ENCODE results near the gene NUDT3.
"Not testable (repeated sequence)": the region's sequence is repeated elsewhere in the genome, so short reads cannot be mapped to it uniquely, and the experiment has no call there.

The NUDT3 gene

DNA sequence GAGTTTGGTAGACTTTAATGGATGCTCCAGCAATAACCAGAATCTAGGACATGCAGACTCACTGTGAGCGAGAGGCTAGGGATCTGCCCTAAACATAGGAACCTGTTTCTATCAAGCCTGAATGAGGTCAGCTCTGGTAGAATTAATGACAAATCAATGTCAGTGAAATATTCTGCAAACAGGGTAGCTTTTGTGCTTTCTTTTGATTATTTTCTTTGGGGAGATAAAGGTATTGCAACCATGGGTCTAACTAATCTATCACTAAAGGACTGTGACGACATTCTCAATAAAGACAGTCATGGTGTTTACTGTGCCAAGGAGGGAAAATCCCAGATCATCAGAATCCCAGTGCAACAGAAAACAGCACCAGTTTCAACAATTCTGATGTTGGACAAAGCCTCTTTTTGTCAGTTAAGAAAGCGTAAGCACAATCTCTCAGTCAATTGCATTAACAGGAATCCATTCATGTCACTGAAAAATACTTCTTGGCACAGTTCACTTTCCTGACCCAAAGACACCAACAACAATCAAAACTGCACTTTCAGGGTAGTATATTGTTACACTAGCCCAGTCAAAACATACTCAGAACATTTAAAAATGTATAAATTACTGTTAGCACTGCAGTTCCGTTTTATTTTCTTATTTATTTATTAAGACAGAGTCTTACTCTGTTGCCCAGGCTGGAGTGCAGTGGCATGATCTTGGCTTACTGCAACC, 106.9 kb downstream of the NUDT3 start:
- DNase-seq (ENCODE audit: low spot score) = no peak

DNA sequence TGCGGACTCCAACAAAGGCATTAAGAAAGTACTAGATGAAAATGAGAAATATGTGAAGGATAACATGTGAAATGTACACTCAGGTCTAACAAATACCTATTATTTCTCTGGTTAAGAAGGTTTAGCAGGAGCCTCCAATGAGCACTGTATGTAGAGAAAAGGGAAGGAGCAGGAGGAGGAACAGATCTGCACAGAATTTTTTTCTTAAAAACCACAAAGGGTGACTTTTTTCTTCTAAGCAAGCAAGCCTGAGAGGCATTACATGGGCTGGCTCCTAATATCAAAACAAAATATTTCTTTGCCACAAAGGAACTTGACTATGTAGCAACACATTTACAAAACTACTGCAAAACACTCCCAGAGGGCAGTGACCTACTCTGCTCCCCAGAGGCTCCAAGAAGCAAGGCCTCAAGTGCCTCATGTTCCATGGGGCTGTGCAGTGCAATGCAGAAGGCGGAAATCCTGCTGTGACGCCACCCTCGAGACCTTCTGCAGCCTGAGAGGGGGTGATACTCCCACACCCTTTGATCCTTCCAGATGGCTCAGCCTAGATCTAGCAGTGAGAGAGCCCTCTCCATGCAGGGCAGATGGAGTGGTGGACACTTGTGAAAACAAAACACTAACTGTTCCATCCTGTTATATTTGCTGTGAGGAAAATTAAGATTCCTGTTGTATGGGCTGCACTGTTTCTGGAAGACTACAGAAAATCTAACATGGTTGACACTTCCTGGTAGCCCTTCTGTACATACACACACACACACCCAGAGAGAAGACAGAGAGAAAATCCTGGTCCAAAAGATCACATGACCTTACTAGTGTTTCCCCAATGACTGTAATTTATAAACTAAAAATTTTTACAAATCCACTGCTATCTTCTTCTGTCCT, 107.7 kb downstream of the NUDT3 start:
- no peak for DNase-seq (ENCODE audit: low spot score)

DNA sequence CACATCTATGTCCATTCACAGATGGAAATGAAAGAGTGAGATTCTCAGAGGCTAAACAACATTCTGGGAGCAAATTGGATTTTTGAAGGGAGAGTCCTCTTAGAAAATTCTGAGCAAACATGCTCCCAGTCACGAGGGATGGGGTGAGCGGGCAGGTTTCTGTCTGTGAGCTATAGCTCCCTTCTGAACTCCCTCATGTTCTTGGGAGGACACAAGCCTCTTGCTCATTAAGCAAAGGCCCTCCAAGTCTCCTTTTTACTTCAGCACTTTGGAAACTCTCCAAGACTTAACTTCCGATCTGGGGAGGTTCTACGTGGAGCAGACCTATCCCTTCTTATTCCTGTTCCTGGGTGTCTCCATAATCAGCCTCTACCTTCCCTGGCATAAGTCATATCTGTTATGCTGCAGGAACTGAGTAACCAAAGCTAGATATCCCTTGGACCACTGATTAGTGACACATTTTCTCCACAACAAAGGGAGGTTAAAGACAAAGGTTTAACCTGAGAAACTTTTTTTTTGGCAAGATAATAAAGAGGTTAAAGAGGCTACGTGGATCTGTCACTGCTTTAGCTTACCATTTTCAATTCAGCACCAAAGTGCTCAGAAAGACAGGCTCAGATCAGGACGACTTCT, 110.7 kb downstream of the NUDT3 start:
- DNase-seq (ENCODE audit: low spot score) = no peak

DNA sequence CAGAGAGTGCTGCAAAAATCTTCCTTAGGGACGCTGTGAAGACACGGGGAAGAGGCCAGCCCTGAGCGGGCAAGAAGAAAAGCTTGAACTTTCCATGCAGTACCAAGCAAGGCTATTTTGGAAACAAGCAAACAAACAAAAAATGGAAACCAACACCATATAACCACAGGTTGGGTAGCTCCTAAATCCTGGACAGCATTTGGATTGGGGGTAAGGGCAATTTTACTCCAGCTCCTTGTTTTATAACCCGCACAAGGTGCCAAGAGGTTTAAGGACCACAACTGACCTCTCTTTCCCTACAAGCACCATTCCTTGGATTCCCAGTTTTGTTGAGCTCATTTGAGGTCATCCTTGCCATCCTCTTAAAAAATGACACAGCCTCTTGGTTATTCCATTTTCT, 112.3 kb downstream of the NUDT3 start:
- no peak for DNase-seq (ENCODE audit: low spot score)

DNA sequence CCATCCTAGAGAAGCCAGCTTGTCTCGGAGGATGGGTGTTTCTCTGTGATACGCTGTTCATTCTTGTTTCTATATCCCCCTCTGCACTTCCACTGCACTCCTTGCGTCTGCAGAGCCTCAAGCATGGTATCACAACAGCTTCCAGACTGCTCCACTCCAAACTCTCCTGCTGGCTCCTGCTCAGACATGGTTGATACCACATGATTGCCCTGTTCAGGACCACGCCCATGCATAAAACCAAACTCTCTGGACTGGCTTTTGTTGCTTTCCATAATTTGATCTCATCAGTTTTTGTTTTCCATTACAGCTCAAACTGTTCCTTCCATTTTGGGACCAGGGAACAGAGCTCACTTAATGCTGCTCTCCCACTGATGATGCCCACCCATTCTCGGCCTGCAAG, 113.6 kb downstream of the NUDT3 start:
- DNase-seq (ENCODE audit: low spot score) = no peak

DNA sequence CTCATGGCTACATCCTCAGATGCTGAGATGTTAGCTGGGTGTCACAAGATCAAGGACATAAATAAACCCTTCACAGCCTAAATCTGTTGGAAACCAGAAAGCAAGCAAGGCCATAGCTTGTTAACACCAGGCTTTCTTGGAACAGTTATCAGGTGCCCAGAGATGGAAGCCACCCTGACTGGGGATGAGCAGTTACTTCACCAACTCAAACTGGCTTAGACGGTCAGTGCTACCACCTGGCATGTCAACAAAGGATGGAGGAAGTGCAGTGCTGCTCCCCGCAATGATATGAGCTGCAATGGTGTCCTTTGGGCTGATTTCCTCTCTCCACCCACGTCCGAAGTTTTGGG, 114.7 kb downstream of the NUDT3 start:
- DNase-seq (ENCODE audit: low spot score) = no peak

DNA sequence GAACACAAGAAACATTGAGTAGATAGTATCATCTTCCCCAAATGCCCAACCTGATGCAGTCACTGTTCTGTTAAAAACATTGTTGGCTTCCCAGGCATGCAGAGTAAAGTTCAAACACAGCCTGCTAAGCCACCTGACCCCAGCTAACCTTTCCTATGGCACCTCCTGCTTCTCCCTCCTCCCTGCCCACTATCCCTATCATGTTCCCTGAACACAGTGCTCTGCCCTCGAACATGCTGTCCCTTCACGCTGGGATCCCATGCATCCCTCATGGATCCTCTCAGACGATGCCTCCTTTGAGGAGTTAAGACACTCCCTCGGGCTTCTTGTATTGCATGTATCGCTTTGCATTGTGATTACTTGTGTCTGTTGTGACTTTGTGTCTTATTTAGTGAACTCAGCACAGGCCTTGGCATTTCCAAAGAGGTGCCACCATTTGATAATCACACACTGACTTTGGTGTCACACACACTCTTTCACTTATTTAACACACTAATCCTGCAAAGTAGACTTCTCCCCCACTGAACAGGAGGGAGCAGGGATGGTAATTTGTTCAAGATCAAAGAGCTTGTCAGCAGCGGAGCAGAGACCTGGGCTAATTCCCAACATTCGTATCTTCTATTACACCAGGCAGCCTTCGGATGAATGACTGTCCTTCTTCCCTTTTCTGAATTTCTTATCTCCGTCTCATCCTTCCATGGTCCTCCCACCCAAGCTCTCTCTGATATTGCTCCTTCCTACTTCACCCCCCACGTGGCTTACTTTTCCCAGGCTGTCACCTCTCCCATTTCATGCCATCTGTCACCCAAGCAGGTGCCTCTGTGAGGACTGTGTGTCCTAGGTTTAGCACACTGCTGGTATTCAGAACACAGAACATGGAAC, 115.3 kb downstream of the NUDT3 start:
- DNase-seq (ENCODE audit: low spot score) = no peak

DNA sequence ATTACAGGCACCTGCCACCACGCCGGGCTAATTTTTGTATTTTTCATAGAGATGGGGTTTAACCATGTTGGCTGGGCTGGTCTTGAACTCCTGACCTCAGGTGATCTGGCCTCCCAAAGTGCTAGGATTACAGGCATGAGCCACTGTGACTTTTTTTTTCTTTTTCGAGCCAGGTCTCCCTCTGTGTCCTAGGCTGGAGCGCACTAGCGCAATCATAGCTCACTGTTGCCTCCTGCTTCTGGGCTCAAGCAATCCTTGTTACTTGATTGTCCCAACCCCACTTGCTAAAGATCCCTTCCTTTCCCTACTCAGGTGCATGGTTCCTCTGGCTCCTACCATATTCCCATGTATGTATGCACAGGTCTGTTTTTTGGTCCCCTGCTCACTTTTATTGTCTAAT, 116.3 kb downstream of the NUDT3 start:
- DNase-seq (ENCODE audit: low spot score) = no peak

DNA sequence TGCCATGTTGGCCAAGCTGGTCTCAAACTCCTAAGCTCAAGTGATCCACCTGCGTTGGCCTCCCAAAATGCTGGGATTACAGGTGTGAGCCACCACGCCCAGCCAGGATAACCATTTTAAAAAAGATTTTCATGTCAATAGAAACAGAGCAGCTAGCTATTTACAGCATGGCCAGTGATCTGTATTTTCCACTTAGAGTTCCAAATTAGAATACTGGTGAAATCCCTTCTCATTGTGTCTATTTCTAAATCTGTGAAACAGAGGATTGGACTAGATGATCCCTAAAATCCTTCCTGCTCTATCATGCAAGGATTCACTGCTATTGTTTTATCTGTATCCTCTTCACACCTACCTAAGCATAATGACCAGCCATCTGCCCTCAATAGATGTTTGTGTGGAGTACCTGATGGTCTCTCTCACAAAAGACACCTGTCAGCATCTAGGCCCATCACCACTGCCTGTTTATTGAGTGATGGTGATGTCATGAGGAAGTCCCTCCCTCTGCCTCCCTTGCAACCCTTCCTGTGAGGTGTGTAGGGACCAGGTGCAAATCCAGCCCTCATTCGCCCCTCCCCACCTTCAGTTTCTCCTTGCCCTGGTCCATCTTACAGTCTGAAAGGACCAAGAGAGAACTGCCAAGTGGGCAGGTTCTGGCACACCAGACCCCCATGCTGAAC, 117.2 kb downstream of the NUDT3 start:
- no peak for DNase-seq (ENCODE audit: low spot score)

DNA sequence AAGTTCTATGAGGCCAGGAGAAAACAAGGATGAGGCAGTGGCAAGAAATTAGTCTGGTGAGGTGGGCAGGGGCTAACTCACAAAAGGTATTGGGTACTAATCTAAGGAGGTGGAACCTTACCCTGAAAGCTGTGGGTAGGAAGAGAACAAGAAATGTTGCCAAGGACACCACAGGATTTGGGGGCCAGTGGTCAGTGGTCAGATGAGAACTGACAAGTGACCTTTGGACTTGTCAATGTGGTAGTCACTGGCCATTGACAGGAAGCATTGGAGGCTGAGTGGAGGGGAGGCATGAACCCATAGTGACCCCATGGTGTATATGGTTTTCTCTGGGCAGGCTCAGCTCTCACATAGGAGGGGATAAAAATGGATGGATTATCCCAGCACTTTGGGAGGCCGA, 118.3 kb downstream of the NUDT3 start:
- DNase-seq (ENCODE audit: low spot score) = no peak

DNA sequence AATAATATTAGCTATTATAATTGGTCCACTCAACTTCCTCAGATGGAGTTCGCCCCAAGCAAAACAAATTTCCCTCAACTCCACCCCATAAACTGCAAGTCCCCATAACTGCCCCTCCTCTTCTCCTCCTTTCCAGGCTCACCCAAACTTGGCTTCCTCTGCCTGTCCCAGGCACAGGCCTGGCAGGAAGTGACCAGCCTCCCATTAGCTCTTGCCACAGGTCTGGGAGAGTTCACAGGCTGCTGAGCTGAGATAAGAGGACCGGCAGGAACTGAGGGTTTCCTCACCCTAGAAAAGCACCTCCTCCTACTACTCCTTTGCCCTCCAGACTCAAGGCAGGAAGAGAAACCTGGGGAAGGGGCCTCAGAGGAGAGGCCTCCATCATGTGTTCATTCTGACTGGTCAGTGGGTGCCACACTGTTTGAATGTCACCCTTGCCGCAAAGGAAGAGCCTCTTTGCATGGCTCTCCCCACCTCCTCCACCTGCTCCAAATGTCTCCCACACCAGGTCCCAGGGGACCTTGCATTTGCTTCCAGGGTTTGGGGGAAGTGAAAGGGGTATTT, 119.1 kb downstream of the NUDT3 start:
- DNase-seq (ENCODE audit: low spot score) = no peak

DNA sequence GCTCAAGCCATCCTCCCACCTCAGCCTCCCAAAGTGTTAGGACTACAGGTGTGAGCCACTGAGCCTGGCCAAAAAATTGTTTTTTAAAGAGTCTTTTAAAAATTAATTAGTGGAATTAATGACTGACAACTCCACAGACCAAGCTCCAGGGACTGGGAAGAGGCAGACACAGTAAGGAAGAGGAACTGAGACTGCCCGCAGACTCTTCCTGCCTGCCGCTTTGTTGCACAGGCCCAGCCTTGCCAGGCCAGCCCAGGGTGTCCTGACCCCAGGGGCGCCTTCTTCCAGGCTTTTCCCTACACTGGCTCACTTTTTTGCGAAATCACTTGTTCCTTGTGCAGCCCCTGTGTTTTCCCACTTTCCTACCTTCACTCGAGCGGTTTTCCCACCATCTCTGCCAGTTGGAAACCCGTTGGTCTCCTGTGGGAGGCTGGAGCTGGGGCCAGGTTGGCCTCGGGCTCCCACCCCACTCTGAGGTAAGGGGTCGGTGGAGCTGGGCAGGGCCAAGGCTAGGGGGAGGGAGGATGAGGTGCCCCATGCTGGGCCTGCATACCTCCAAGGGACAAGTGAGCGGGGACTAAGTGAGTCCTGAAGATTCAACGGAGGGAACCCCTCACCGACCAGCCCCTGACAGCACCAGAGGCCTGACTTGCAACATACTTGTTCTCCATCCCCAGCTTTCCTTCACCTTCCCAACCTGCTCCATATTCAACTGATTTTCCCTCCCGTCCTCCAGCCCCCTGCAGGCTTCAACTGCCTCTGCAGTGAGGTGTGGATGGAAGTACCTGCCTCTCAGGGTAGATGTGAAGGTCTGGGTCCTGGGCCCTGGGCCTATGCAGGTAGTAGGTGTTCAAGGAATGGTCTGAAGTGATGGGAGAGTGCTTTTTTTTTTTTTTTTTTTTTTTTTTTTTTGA, 120.2 kb downstream of the NUDT3 start:
- DNase-seq (ENCODE audit: low spot score) = no peak

DNA sequence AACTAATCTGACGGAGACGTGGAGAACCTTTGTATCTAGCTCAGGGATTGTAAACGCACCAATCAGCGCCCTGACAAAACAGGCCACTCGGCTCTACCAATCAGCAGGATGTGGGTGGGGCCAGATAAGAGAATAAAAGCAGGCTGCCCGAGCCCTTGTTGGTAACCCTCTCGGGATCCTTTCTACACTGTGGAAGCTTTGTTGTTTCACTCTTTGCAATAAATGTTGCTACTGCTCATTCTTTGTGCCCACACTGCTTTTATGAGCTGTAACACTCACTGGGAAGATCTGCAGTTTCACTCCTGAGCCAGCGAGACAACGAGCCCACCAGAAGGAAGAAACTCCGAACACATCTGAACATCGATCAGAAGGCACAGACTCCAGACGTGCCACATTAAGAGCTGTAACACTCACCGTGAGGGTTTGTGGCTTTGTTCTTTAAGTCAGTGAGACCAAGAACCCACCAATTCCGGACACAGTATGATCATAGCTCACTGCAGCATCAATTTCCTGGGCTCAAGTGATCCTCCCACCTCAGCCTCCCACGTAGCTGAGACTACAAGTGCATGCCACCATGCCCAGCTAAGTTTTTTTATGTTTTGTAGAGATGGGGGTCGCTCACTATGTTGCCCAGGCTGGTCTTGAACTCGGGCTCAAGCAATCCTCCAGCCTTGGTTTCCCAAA, 122.7 kb downstream of the NUDT3 start:
- not testable (repeated sequence) for DNase-seq (ENCODE audit: low spot score)

DNA sequence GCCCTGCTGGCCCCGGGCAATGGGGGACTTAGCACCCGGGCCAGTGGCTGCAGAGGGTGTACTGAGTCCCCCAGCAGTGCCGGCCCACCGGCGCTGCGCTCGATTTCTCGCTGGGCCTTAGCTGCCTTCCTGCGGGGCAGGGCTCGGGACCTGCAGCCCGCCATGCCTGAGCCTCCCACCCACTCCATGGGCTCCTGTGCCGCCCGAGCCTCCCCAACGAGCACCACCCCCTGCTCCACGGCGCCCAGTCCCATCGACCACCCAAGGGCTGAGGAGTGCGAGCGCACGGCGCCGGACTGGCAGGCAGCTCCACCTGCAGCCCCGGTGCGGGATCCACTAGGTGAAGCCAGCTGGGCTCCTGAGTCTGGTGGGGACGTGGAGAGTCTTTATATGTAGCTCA, 123.3 kb downstream of the NUDT3 start:
- DNase-seq (ENCODE audit: low spot score) = not testable (repeated sequence)

DNA sequence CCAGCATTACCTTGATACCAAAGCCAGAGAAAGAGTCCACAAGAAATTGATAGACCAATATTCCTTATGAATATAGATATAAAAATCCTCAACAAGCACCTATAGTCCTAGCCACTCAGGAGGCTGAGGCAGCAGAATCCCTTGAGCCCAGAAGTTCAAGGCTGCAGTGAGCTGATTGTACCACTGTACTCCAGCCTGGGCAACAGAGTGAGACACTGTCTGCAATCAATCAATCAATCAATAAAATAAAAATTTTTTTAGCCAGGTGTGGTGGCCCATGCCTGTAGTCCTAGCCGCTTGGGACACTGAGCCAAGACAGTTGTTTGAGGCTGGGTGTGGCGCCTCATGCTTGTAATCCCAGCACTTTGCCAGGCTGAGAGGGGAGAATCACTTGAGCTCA, 124.7 kb downstream of the NUDT3 start:
- no peak for DNase-seq (ENCODE audit: low spot score)

DNA sequence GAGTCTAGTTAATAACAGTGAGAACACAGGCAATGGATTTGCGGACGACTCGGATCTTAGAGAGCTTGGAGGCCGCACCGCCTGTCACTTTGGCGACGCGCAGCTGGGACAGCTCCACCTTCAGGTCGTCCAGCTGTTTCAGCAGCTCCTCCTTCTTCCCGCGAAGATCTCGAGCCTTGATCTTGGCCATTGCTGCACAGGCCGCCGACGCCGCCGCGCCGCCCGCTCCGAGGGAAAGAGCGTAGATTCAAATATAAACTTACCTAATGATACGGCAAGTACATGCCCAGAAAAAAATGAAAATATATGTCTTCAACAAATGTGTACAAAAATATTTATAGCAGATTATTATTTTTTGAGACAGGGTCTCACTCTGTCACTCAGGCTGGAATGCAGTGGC, 129.0 kb downstream of the NUDT3 start:
- DNase-seq (ENCODE audit: low spot score) = not testable (repeated sequence)

DNA sequence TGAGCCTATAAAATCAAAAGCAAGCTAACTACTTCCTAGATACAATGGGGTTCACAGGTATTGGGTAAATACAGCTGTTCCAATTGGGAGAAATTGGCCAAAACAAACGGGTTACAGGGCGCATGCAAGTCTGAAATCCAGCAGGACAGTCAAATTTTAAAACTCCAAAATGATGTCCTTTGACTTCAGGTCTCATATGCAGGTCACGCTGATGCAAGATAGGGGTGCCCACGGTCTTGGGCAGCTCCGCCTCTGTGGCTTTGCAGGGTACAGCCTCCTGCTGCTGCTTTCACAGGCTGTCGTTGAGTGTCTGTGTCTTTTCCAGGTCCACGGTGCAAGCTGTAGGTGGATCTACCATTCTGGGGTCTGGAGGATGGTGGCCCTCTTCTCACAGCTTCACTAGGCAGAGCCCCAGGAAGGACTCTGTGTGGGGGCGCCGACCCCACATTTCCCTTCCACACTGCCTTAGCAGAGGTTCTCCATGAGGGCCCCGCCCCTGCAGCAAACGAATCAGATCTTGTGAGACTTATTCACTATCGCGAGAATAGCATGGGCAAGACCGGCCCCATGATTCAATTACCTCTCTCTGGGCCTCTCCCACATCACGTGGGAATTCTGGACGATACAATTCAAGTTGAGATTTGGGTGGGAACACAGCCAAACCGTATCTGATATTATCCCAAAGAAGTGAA, 131.7 kb downstream of the NUDT3 start:
- no peak for DNase-seq (ENCODE audit: low spot score)

DNA sequence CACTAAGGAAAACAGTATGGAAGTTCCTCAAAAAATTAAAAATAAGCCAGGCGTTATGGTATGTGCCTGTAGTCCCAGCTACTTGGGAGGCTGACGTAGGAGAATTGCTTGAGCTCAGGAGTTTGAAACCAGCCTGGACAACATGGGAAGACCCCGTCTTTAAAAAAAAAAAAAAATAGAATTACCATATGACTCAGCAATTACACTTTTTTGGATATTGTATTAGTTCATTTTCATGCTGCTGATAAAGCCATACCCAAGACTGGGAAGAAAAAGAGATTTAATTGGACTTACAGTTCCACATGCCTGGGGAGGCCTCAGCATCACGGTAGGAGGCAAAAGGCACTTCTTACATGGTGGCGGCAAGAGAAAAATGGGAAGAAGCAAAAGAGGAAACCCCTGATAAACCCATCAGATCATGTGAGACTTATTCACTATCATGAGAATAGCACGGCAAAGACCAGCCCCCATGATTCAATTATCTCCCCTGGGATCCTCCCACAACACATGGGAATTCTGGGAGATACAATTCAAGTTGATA, 132.9 kb downstream of the NUDT3 start:
- DNase-seq (ENCODE audit: low spot score) = no peak

DNA sequence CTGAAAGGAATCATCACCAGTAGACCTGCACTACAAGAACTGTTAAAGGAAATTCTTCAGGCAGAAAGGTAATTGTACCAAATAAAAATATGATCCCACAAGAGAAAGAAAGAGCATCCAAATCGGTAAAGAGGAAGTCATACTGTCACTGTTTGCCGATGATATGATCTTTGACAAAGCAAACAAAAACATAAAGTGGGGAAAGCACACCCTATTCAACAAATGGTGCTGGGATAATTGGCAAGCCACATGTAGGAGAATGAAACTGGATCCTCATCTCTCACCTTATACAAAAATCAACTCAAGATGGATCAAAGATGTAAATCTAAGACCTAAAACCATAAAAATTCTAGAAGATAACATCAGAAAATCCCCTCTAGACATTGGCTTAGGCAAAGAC, 140.1 kb downstream of the NUDT3 start:
- not testable (repeated sequence) for DNase-seq (ENCODE audit: low spot score)
